Esophagus muscularis mucosa (tissue), 4 donors: Measurements from ENCODE around the gene SMAD2. TPM values are rescaled to one million over a fixed set of nuclear protein-coding genes. Genes with fewer than 3 reads are reported as not detected.

Experiments used
- DNase-seq: peaks from one replicate; pipeline ENCODE4 v3.0.0-alpha.2; 2017; ENCODE audit errors: extremely low spot score
- H3K27ac ChIP-seq, 4 donors: fragments of 200-600 bp; sonication (generic); replicated peaks in 1 of 4; 1 replicate in 3 of 4; 2 replicates in 1 of 4; pipeline ENCODE4 v1.5.1; 2016 to 2019; ENCODE audit warnings: mild to moderate bottlenecking in 1 of 4
- H3K27me3 ChIP-seq, 4 donors: fragments of 200-600 bp; sonication (generic); one replicate each; pipeline versions ENCODE4 v1.5.1 to v1.6.0; 2016 to 2019
- H3K36me3 ChIP-seq, 4 donors: fragments of 200-600 bp; sonication (generic); one replicate each; pipeline ENCODE4 v1.5.1; 2016 to 2019
- H3K4me1 ChIP-seq, 4 donors: fragments of 200-600 bp; sonication (generic); one replicate each; pipeline ENCODE4 v1.5.1; 2016 to 2019
- H3K4me3 ChIP-seq, 4 donors: fragments of 200-600 bp; sonication (generic); 1 replicate in 2 of 4; 2 replicates in 2 of 4; pipeline ENCODE4 v1.5.1; 2016 to 2019; ENCODE audit warnings: mild to moderate bottlenecking in 4 of 4, moderate library complexity in 1 of 4
- H3K9me3 ChIP-seq, 4 donors: fragments of 200-600 bp; sonication (generic); 1 replicate in 3 of 4; 2 replicates in 1 of 4; pipeline ENCODE4 v1.5.1; 2016 to 2019
- CTCF ChIP-seq, 3 experiments: fragments of 200-600 bp in 2 of 3; fragments of 450-650 bp in 1 of 3; sonication (generic) in 2 of 3; IDR thresholded peaks; one replicate each; pipeline ENCODE4 v1.5.1; 2017 to 2019; ENCODE audit warnings: antibody characterized with exemption in 3 of 3, mild to moderate bottlenecking in 2 of 3, moderate library complexity in 1 of 3
- EP300 ChIP-seq: sonication (generic); formaldehyde crosslinking; IDR thresholded peaks from one replicate; pipeline ENCODE4 v1.6.1; 2017; ENCODE audit warnings: antibody characterized with exemption
- POLR2A ChIP-seq: fragments of 450-650 bp; IDR thresholded peaks from one replicate; pipeline ENCODE4 v1.6.1; 2017; ENCODE audit warnings: antibody characterized with exemption, moderate library complexity, mild to moderate bottlenecking, low read depth
- POLR2AphosphoS5 ChIP-seq, 2 donors: sonication (generic); formaldehyde crosslinking; IDR thresholded peaks; one replicate each; pipeline ENCODE4 v1.6.1; 2017; ENCODE audit warnings: antibody characterized with exemption in 2 of 2
- WGBS: methylation state at CpG from one replicate; pipeline ENCODE4 v1.1.5; 2018; 5-methylcytosine and 5-hydroxymethylcytosine counted together
- intact Hi-C: fragments of 100-400 bp; cut with DNase I; formaldehyde crosslinking; loops from one replicate; pipeline ENCODE4 v1.15.1; 2023
- total RNA-seq, 4 donors: library from RNA; depleted of rRNA; stranded (reverse); fragments of >200 nt; gene quantifications; one replicate each; pipeline versions ENCODE4 v1.1.0 to v1.2.1, GENCODE V29; 2016

SMAD2 gene
- total RNA-seq, 4 donors from 2014 or later: 35.7 to 93.4 (median 89.2) TPM

- Histone ChIP-seq H3K4me3 (no peak overlapping the region), H3K27ac (no peak overlapping the region), H3K4me1 (no peaks in the 10 kb centered on the region), H3K27me3 (no peaks in the 10 kb centered on the region), H3K9me3 (no peaks in the 10 kb centered on the region), H3K36me3 (no peaks in the 10 kb centered on the region)
- WGBS: 96% methylated on average over 2 of the region's 2 CpGs
- TF ChIP-seq CTCF (IDR thresholded peaks at IDR 0.05) (no peak), POLR2A (no peak), POLR2AphosphoS5 (IDR thresholded peaks at IDR 0.05) (no peak), EP300 (no peak)
- peak; percentile 45 for DNase-seq
- intact Hi-C loops: loop anchor here (10.0 kb wide), 1 partner anchor 667 kb away; no protein-coding TSS in a partner anchor
Measured at GRCh38 chr18:47777626-47778025, 152.8 kb downstream of the SMAD2 start.

GRCh38 chr18:47775961-47776360 lies 154.5 kb downstream of the SMAD2 start:
- Histone ChIP-seq H3K9me3 (no peaks in the 10 kb centered on the region), H3K4me3 (no peak overlapping the region), H3K27ac (no peak overlapping the region), H3K27me3 (no peaks in the 10 kb centered on the region), H3K36me3 (no peaks in the 10 kb centered on the region), H3K4me1 (no peaks in the 10 kb centered on the region)
- TF ChIP-seq POLR2AphosphoS5 (IDR thresholded peaks at IDR 0.05) (no peak), EP300 (no peak), POLR2A (no peak), CTCF (IDR thresholded peaks at IDR 0.05) (no peak)
- intact Hi-C loops: loop anchor here (10.0 kb wide), 1 partner anchor 669 kb away; no protein-coding TSS in a partner anchor
- DNase-seq: no peak
- 90% methylated on average over 5 of the region's 5 CpGs for WGBS

DNA sequence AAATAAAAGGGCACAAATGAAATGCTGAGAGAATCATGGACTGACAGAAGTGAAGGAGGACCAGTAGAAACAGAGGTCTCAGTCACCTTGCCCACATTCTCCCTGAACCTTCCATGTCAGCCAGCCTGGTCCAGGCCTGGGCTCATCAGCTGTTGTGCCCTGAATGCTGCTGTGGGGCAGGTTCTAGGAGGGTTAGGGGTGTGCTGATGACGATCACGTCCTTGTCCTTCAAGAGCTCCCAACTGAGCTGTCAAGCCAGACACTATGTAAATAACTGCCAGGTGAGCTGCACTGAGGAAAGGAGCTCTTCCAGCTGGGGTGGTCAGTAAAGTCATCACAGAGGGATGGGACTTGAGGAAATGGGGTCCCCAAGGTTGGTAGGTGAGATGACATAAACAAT lies 156.5 kb downstream of the SMAD2 start:
- no CpG with 5 or more reads among the region's 2 CpGs for WGBS
- no peak overlapping the region for H3K4me3 ChIP-seq
- no peak overlapping the region for H3K27ac ChIP-seq
- no peaks in the 10 kb centered on the region for H3K27me3 ChIP-seq
- H3K36me3 ChIP-seq: no peaks in the 10 kb centered on the region
- peak; percentile 55 for DNase-seq
- intact Hi-C loops: loop anchor here (5.0 to 10.0 kb wide), 2 partner anchors 248 to 671 kb away; no protein-coding TSS in a partner anchor
- no peaks in the 10 kb centered on the region for H3K9me3 ChIP-seq
- no peak for TF ChIP-seq POLR2A
- TF ChIP-seq CTCF (IDR thresholded peaks at IDR 0.05): no peak
- no peak for TF ChIP-seq EP300
- no peak for TF ChIP-seq POLR2AphosphoS5 (IDR thresholded peaks at IDR 0.05)
- H3K4me1 ChIP-seq: no peaks in the 10 kb centered on the region

- WGBS: 69% methylated on average over 16 of the region's 16 CpGs
- H3K27me3 ChIP-seq: no peaks in the 10 kb centered on the region
- H3K4me3 ChIP-seq: no peak overlapping the region
- TF ChIP-seq POLR2AphosphoS5 (IDR thresholded peaks at IDR 0.05) (no peak), CTCF (IDR thresholded peaks at IDR 0.05) (peak; percentile 70 to 78 (median 72))
- DNase-seq: peak; percentile 89
- H3K4me1 ChIP-seq: no peaks in the 10 kb centered on the region
- no peaks in the 10 kb centered on the region for H3K36me3 ChIP-seq
- H3K9me3 ChIP-seq: no peaks in the 10 kb centered on the region
- H3K27ac ChIP-seq: no peak overlapping the region
- intact Hi-C loops: loop anchor here (5.0 to 10.0 kb wide), 2 partner anchors 250 to 672 kb away; no protein-coding TSS in a partner anchor
Measured at GRCh38 chr18:47772374-47773248, 157.8 kb downstream of the SMAD2 start.
